Measurements from ENCODE around the gene DOK7.

GRCh38 chr4:3482707-3483106 lies 19.6 kb downstream of the DOK7 start:
- TF ChIP-seq CTCF (IDR thresholded peaks at IDR 0.05 in 4 of 5, conservative IDR thresholded peaks at IDR 0.05 in 1 of 5) (no peak), POLR2A (IDR thresholded peaks at IDR 0.05) (no peak)
